ENCODE data around the gene PRDM12.
"Not testable (repeated sequence)": the region's sequence is repeated elsewhere in the genome, so short reads cannot be mapped to it uniquely, and the experiment has no call there.

Gene PRDM12

DNA sequence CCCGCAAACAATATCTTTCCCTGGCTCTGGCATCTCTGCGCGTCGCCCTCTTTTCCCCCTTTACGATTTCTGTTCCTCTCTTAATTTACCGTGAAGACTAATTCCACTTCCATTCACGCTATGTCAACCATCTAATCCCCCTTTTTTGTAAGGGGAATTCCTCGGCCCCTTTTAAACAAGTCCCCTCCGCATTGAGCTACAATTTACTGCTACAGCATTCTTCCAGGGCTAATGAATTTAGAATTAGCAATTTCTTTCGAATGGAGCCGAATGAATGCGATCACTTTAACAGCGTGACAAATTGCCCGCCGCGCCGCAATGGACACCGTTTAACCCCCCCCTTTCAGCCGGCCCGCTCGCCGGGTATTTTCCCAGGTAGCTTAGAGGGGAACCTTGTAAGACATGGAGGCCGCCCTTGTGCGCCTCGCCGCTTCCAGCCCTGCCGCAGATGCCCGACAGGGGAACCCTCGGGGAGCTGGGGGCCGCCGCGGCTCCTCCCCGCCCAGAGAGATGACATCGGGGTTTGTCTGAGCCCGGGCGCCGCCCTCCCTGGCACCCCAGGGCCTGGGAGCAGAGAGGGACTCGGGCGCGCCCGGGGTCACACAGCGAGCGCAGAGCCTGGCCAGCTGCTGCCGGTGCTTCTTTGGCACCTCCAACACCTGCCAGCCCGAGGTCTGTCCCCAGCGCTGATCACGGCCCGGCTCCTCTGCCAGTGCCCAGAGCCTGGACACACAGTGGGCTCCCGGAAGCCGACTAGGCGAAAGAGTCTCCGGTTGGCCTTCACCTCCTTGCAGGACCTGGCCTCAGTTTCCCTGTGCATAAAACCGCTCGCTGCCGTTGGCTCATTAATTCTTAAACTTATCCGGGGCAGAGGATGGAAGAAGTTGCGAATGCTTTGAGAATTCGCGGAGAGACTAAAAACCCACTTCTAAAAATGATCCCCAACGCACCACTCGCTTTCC lies 1.3 kb downstream of the PRDM12 start:
- DNase-seq = no peak

DNA sequence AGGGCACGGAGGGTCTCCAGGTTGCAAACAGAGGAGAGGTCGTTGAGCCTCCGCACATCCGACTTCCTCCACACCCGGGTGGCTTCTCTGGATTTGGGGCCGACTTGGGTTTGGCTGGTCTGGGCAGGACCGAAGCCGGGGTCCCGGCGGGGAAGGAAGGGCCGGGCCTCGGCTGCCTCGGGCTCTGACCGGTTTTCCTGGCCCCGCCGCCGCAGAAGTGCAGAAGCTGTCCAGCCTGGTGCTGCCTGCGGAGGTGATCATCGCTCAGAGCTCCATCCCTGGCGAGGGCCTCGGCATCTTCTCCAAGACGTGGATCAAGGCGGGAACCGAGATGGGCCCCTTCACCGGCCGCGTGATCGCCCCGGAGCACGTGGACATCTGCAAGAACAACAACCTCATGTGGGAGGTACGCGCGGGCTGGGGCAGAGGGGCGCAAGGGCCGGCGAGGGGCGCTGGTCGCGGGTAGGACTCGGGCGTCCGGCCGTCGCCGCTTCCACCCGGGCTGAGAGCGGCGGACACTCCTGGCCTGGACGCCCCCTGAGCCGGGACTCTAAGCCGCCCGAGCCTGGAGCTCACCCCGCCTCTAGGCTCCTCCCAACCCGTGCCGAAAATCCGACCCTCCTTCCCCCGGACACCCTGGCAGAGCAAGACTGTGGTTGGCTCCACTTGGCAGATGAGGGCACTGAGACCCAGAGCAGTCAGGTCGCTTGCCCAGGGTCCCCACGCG lies 2.2 kb downstream of the PRDM12 start:
- no peak for DNase-seq

DNA sequence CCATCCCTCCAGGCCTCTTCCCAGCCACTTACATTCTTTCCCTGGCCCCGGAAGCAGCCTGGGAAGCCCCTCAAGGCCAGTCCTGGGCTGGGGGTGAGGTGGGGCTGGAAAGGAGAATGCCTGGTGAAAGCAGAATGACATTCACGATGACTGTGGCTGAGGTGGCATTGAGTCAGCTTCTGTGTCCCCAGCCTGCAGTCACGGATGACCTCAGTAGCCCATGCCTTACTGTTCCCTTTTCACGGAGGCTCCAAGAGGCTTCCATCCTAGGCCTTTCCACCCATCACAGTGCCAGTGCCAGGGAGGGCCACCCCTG lies 2.7 kb downstream of the PRDM12 start:
- DNase-seq = no peak

DNA sequence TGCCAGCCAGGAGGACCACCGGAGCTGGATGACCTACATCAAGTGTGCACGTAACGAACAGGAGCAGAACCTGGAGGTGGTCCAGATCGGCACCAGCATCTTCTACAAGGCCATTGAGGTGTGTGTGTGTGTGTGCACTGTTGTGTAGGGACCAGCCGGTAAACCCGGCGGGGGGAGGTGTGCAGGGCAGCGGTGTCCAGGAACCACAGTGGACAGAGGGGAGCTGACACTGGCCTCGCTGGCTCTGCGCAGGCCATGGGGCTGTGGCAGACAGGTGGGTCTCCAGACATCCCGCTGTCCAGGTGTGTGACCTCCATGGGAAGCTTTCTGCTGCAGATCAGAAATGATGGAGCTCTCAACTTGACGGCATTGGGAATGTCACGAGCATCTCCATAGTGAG lies 3.8 kb downstream of the PRDM12 start:
- no peak for DNase-seq

DNA sequence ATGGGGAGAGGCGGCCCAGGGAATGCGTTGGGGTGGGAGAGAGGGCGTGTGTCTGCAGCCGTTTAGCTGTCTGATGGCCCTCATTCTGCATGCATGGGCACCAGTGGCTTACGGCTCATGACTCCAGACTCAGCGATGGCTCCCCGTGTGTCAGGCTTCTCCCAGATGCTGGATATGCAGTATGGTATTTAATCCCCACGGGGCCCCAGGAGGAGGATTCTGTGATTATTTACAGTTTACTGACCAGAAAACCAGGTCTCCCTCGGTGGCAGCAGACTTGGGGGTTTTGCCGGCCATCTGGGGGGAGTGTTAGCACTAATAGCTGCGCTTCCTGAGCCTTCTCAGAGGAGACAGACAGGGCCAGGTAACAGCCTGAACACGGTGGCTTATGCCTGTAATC lies 4.3 kb downstream of the PRDM12 start:
- DNase-seq = no peak

DNA sequence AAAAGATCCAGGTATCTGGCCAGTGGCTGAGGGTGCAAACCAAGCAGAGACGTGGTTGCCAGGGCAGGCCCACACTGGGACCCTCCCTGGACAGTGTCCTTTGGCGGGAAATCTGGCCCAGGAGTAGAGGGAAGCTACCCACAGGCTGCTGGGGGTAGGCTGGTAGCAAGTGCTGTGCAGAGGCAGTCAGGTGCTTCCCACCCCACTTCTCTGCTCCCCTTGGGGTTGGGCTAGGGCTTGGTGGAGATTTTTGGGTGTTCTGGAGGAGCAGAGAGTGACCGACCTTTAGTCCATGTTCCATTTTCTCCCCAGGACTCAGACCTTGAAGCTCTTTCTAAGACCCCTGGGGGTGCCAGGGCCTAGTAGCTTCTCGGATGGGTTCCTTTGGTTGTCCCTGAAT lies 5.6 kb downstream of the PRDM12 start:
- no peak for DNase-seq

DNA sequence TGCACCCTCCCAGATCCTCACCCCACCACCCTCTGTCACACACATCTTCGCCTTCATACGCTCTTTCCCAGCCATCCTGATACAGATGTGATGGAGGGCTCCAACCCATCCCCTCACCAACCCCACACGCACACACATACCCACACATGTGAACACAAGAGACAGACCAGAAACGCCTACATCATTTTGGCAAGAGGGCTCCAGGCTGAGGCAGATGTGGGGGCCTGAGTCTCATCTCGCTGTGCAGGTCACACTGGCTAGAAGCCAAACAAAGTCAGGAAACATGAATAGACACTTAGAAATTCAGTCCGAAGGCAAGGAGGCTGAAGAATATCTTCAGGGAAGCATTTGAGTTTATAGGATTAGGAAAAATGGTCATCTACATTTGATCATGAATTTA lies 6.2 kb downstream of the PRDM12 start:
- DNase-seq = no peak

DNA sequence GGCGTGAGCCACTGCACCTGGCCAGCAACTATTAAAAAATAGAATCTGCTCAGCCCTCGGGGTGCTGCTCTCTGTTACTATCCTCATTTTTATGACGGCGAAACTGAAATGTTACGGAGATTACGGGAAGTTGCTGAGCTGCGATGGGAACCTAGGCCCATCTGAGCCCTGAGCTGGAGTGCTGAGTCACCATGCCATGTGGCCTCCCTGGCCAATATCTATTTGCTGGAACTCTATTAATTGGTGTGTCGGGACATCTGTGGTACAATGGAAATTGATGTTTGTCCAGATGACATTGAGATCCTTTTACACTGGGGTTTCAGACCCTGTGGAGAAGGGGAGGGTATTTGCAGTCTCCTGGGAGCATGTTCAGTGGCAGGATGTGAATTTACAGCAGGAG lies 8.1 kb downstream of the PRDM12 start:
- DNase-seq = no peak

DNA sequence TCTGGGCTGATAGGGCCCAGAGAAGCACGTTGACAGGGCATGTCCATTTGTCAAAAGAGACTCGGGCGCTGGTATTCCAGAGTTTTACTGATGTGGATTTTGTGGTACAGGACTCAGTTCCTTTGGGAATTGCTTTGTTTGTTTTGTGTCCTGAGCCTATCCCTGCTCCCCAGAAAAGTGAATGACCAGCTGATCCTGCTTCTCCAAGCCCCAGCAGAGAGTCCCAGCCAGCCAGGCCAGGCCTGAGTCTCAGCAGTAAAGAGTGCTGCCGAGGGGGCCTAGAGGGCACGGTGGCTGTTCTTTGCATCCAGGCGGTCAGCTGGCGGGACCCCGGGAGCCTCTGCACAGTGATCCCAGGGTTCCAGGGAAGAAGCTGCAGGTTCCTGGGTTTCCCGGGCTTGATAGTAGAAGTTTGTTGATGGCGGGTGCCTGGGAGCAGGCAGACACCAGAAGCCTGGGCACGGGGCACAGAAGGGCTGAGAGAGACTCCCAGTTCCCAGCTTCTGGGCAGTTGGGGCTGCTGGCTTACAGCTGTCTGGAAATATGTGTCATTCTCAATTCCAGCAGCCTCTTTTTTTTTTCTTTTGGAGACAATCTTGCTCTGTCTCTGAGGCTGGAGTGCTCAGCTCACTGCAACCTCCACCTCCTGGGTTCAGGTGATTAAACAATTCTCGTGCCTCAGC lies 8.7 kb downstream of the PRDM12 start:
- no peak for DNase-seq

DNA sequence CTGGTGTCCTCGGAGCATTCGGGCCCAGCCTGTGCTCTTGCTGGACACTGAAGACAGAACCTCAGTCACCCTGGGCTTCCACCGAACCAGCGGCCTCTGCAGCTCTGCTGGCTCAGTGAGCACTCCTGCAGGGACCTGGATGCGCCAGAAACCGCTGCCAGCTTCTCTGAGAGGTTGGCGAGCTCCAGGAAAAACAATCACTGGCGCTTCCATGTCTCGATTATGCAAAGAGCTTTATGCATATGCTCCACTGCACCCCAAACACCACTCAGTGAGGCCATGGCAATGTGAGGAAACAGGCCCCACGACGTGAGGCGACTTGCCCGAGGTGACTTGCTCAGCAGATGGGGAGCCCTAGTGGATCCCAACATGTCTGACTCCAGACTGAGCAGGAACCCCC lies 11.0 kb downstream of the PRDM12 start:
- DNase-seq = no peak

DNA sequence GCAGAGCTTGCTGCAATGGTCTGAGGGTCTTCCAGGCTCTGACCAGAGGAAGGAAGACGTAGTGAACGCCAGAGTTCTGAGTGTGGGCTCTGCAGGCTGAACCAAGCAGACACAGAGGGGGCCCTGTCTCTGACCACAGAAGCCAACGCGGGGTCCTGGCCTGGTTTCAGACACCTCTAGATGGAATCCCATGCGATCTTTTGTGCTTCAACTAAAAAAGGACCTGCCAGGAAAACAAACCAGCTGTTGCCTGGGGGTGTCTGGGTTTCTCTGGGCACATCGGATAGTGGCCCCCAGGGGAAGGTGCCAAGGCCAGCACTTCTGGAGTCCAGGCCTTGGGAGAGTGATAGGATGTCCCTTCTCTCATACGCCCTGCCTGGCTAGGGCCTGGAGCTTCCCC lies 12.9 kb downstream of the PRDM12 start:
- DNase-seq = no peak

DNA sequence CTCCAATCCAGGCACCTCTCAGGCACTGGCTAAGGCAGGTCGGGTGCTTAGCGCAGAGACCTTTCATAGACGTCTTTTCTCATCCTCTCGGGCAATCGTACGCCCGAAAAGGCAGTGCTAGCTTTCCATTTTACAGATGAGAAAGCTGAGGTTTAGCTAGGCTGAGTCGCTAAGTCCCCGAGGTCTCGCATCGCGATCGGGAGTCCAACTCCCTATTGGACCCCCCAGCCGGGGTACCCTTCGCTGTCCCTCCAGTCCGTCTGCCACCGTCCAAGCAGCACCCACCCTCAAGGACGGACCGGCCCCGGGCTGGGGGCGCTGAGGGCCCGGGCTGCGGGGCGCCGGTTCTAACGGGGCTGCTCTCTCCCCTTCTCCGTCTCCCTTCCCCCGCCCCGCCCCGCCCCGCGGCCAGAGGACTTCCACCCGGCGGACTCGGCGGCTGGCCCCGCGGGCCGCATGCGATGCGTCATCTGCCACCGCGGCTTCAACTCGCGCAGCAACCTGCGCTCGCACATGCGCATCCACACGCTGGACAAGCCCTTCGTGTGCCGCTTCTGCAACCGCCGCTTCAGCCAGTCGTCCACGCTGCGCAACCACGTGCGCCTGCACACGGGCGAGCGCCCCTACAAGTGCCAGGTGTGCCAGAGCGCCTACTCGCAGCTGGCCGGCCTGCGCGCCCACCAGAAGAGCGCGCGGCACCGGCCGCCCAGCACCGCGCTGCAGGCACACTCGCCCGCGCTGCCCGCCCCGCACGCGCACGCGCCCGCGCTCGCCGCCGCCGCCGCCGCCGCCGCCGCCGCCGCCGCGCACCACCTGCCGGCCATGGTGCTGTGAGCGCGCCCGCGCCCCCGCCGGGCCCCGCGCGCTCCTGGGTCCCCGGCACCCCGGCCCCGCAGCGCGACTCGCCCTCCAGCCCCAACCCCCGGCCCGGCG lies 16.7 kb downstream of the PRDM12 start:
- peak in 8 of 14 donors; percentile 9 to 80 (median 32) for DNase-seq

DNA sequence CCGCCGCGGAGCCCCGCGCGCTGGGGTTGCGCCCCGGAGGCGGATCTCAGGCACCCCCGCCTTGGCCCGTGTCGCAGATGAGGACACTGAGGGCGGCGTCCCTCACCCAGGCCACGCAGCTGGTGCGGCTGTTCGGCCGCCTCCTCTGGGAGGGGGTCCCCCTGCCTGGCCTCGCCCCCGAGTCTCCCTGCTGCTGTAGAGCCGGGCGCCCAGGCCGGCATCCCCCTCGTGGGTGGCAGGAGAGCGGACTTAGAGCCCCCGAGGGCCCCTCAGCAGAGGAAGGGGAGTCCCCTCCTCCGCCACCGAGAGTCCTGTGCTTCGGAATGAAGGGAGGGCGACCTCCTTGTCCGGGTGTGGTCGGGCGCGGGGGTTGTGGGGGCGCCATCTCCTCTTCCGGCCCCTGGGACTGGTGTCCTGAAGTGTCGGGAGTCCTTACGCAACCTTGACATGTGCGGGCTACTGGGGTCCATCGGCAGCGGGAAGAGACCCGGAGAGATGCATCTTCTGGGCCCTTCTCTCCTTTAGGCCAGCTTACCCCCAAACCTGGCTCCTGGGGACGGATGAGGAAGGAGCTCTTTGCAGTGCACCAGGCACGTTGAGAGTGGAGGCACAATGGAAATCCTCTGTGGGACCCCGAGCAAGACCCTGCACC lies 17.5 kb downstream of the PRDM12 start:
- DNase-seq = peak in 5 of 14 donors; percentile 8 to 57 (median 23)

DNA sequence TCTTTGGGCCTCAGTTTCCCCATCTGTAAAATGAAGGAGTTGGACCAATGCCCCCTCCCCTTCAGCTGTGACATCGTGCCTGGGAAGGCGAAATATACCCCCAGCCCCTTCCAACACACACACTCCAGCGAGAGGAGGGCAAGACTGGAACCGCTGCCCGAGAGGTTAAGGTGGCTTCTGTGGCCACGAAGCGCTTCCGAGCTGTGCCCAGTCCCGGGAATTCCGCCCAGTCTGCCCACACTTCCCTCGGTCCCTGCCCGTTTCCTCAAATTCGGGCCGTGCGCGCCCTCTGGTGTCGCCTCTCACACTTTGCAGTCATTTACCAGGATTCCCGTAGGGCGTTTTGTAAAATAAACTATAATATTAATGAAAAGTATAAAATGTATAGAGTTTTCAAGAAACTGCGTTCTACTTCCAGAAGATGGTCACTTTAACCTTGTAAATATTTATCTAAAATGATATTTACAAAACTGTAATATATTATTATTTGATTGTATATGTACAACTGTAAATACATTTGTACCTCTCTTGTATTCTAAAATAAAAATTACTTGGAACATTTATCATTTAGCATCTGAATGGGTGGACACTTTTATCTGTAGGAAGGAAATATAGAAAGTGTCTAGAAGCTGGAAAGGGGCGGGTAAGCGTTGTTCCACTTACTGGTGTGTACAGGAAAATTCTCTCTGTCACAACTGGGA lies 18.2 kb downstream of the PRDM12 start:
- DNase-seq = peak in 13 of 14 donors; percentile 12 to 76 (median 42)

DNA sequence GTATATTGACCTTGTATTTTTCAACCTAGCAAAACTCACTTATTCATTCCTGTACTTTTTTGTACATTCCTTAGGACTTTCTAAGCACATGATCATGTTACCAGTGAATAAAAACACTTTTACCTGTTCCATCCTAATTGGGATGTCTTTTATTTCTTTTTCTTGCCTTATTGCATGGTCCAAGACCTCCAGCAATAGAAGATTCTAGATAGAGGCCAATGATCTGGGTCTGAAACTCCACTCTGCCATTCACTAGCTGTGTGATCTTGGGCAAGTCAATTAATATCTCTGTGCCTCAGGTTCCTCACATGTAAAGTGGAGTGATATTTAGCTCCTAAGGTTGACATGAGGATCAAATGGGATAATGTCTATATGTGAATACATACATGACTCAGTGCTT lies 20.7 kb downstream of the PRDM12 start:
- DNase-seq = no peak

DNA sequence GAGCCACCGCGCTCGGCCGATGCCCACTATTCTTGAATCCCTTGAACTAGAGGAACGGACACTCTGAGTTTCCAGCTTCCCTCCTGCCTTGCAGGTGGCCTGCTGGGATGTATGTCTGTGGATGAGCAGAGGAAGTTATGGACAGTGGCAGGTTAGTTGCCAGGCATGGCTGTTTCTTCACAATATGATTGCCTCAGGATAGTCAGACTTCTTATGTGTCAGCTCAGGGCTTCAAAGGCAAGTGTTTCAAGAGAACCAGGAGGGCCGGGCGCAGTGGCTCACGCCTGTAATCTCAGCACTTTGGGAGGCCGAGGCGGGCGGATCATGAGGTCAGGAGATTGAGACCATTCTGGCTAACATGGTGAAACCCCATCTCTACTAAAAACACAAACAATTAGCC lies 21.6 kb downstream of the PRDM12 start:
- DNase-seq = not testable (repeated sequence)

DNA sequence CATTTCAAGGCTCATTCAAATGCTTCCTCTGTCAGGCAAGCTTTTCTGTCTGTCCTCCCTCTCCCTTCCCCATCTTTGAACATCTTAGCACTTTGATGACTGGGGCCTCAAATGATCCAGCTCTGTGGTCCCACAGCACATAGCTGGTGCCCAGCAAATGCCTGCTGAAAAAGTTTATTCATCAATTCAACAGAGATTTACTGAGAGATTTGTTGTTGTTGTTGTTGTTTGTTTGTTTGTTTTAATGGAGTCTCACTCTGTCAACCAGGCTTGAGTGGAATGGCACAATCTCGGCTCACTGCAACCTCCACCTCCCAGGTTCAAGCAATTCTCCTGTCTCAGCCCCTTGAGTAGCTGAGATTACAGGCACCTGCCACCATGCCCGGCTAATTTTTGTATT lies 23.2 kb downstream of the PRDM12 start:
- no peak for DNase-seq

DNA sequence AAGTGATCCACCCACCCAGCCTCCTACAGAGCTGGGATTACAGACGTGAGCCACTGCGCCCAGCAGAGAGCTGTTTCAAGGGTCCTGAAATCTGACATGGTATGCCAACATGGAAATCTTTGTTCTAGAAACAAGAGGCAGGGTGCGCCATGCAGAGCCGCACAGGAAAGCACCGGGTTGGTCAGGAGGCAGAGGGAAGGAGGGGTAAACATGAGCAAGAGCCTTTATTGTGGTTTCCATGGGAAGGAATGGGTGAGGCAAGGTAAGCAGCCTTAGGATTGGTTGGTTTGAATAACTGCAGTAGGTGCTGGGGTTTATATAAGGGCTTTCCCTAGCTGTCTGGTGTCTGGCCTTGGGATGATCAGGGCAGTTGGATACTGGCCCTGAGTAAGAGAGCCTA lies 23.7 kb downstream of the PRDM12 start:
- no peak for DNase-seq

DNA sequence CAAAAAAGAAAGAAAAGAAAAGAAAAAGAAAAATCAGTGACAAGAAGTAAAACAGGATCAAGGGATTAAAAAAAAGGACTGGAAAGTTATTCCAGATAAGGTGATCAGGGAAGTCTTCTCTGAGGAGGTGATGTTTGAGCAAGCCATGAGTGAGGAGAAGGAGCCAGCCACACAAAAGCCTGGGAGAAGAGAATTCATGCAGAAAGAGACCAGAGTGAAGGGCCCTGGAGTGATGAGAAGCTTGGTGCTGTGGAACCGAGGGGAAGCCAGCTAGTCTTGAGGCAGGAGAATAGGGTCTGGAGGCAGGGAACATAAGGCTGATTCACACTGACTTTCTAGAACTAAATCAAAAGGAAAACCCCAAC lies 25.2 kb downstream of the PRDM12 start:
- no peak for DNase-seq

DNA sequence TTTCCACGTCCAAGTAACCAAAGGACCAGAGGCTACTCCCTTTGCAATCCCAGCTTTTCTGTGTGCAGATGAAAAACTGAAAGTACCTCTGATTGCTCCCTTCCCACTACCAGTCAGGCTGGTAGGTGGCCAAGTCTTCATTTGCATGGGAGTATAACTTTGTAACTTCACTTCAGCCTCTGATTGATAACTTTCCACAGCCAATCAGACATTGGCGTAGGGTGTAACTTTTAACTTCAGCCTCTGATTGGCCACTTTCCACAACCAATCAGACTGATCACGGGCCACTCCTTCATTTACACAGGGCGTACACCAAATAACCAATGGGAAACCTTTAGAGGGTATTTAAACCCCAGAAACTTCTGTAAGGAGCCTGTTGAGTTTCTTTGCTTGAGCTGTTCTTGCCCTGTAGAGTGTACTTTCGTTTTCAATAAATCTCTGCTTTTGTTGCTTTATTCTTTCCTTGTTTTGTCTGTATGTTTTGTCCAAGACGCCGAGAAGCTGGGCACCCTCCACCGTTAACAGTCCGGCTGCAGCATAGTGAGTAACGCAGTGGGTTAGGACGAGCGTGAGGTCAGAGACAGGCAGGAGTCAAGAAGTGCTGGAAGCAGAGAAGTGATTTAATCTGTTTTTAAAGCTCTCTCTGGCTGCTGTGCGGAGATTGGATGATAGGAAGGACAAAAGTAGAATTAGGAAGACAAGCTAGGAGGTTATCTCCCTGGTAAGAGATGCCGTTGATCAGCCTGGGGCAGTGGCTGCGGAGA lies 25.7 kb downstream of the PRDM12 start:
- peak in 10 of 14 donors; percentile 8 to 65 (median 30) for DNase-seq
